Panc1 (cell line): ENCODE measurements around the gene ITGAL. TPM values are rescaled to one million over a fixed set of nuclear protein-coding genes. Genes with fewer than 3 reads are reported as not detected.

Source experiments
- ATAC-seq: fragments of 200-7000 bp; cut with Tn5 transposase; 2 replicates; pipeline ENCODE4 v1.9.1; 2020; ENCODE audit warnings: mild to moderate bottlenecking, moderate library complexity
- BruUV-seq: library from RNA; stranded (reverse); fragments of 400-500 nt; replicated peaks from 2 replicates; lab custom pipeline; 2021; lab: Mats Ljungman, UMichigan
- CTCF ChIA-PET: fragments of 300-600 bp; sonication (Branson Sonifier 250); formaldehyde crosslinking; loops from one replicate; lab custom pipeline; 2022; ENCODE audit warnings: antibody characterized with exemption; lab: Charles Lee
- POLR2A ChIA-PET: fragments of 300-600 bp; sonication (Branson Sonifier 250); formaldehyde crosslinking; loops from one replicate; lab custom pipeline; 2022; ENCODE audit warnings: antibody characterized with exemption; lab: Charles Lee
- DNase-seq: peaks from one replicate; pipeline ENCODE4 v3.0.0-alpha.2; 2010; ENCODE audit warnings: low read depth, low spot score
- H3K27ac ChIP-seq: 2 replicates; pipeline ENCODE4 v1.5.1; 2011; ENCODE audit warnings: mild to moderate bottlenecking, low read length, inconsistent platforms
- H3K27me3 ChIP-seq: fragments of 200-500 bp; sonication (Bioruptor generic); 2 replicates; pipeline ENCODE4 v1.6.0; 2014; ENCODE audit warnings: low read length, inconsistent platforms; ENCODE audit not compliant: control insufficient read depth, insufficient read depth
- H3K36me3 ChIP-seq: fragments of 200-500 bp; sonication (Bioruptor generic); 2 replicates; pipeline ENCODE4 v1.5.1; 2014; ENCODE audit warnings: inconsistent platforms, mild to moderate bottlenecking, low read length, moderate library complexity; ENCODE audit not compliant: control insufficient read depth, insufficient read depth
- H3K4me1 ChIP-seq: 2 replicates; pipeline ENCODE4 v1.5.1; 2011; ENCODE audit warnings: inconsistent platforms, mild to moderate bottlenecking, low read length, moderate library complexity; ENCODE audit not compliant: control insufficient read depth, insufficient read depth
- H3K4me3 ChIP-seq, 2 experiments: 2 replicates each; pipeline ENCODE4 v1.5.1; 2011 to 2012; ENCODE audit warnings: low read depth in 2 of 2, low read length in 2 of 2, mild to moderate bottlenecking in 2 of 2, inconsistent platforms in 1 of 2, moderate library complexity in 1 of 2
- H3K9me3 ChIP-seq: fragments of 200-500 bp; sonication (Bioruptor generic); 2 replicates; pipeline ENCODE4 v1.5.1; 2014; ENCODE audit warnings: low read depth, mild to moderate bottlenecking, inconsistent platforms, low read length, moderate library complexity; ENCODE audit not compliant: control insufficient read depth, insufficient read depth
- POLR2AphosphoS5 ChIP-seq: IDR thresholded peaks from 2 replicates; pipeline ENCODE4 v1.6.1; 2012; ENCODE audit warnings: mild to moderate bottlenecking, low read depth, low read length, moderate library complexity
- SIN3A ChIP-seq: IDR thresholded peaks from 2 replicates; pipeline ENCODE4 v1.6.1; 2012; ENCODE audit warnings: low read depth, mild to moderate bottlenecking, low read length, moderate library complexity, borderline replicate concordance; ENCODE audit not compliant: insufficient read depth
- TCF7L2 ChIP-seq: IDR thresholded peaks from 2 replicates; pipeline ENCODE4 v1.6.1; 2011; ENCODE audit warnings: mild to moderate bottlenecking, low read depth, low read length, inconsistent platforms
- in situ Hi-C: cut with HindIII; loops from 2 replicates; pipeline ENCODE4 v1.10.0; 2016; ENCODE audit warnings: low sequenced_read_pairs, low pct_unique_long_range_greater_than_20kb
- intact Hi-C: fragments of 100-400 bp; cut with micrococcal nuclease; formaldehyde crosslinking; loops from one replicate; pipeline ENCODE4 v1.10.0; 2022; ENCODE audit not compliant: unreplicated experiment
- total RNA-seq: library from RNA; stranded (reverse); gene quantifications from one replicate; pipeline ENCODE4 v1.2.1, GENCODE V29; 2021; ENCODE audit not compliant: unreplicated experiment
- TF ChIP-seq, protein P1 (sequence below): fragments of 450-650 bp; IDR thresholded peaks from 2 replicates; pipeline ENCODE4 v1.5.1; 2017; ENCODE audit warnings: mild to moderate bottlenecking
- TF ChIP-seq, protein P2 (sequence below), 2 experiments: IDR thresholded peaks; 2 replicates each; pipeline ENCODE4 v1.6.1; 2011 to 2012; ENCODE audit warnings: low read depth in 2 of 2, control low read depth in 1 of 2, low read length in 1 of 2, mild to moderate bottlenecking in 1 of 2, moderate library complexity in 1 of 2; ENCODE audit not compliant: insufficient read depth in 1 of 2

ITGAL gene
- total RNA-seq, 1 experiment from 2014 or later: 0.54 TPM

DNA sequence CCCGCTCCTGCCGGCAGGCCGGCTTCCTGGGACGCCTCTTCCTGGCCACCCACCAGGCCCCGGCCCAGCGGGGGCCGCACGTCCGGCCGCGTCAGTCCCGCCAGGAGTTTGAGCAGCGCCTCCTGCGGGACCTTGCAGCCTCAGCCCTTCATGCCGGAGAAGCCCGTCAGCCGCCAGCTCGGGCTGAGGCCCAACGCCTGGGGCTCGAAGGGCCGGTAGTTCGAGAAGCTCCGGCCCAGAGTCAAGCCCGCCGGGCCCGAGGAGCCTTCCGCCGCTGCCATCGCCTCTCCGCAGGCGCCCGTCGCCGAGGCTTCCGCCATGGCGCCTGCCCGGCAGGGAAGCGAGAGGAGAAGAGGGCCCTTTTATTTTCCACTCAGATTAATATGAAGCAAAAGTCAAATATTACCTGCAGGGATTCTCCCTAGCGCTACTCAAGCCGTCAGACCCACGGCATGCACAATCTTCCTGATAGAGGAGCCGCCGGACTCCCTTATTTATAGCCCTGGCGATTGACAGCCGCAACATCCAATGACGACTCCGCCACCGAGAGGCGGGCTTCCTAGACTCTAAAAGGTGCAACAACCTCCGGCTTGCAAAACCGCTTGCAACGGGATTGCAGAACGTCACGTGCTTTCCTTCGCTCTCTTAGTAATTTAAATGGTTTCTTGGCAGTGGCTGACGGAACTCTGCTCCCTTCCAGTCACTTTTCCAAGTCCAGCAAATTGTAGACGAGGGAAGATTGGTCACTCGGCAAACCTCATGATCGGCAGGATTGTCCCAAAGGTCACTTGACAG lies 26.9 kb upstream of the ITGAL start, which contains the start of gene SEPHS2:
TSS of gene SEPHS2 (minus strand) at position 467 of the 795 bp plus-strand sequence. CDS start at position 320, 147 bp downstream.
- CTCF ChIA-PET: interaction anchor here (0.6 kb wide), 1 partner anchor 355 kb away, joined by 7 read pairs; no protein-coding TSS in a partner anchor
- peak within 1 kb of the TSS; percentile 86 for H3K27ac ChIP-seq
- no peaks in the 10 kb centered on the region for H3K27me3 ChIP-seq
- TF ChIP-seq, protein P1, sequence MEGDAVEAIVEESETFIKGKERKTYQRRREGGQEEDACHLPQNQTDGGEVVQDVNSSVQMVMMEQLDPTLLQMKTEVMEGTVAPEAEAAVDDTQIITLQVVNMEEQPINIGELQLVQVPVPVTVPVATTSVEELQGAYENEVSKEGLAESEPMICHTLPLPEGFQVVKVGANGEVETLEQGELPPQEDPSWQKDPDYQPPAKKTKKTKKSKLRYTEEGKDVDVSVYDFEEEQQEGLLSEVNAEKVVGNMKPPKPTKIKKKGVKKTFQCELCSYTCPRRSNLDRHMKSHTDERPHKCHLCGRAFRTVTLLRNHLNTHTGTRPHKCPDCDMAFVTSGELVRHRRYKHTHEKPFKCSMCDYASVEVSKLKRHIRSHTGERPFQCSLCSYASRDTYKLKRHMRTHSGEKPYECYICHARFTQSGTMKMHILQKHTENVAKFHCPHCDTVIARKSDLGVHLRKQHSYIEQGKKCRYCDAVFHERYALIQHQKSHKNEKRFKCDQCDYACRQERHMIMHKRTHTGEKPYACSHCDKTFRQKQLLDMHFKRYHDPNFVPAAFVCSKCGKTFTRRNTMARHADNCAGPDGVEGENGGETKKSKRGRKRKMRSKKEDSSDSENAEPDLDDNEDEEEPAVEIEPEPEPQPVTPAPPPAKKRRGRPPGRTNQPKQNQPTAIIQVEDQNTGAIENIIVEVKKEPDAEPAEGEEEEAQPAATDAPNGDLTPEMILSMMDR: peak; percentile 29; the same call in 1 of the 2 replicates
- TF ChIP-seq, protein P2, sequence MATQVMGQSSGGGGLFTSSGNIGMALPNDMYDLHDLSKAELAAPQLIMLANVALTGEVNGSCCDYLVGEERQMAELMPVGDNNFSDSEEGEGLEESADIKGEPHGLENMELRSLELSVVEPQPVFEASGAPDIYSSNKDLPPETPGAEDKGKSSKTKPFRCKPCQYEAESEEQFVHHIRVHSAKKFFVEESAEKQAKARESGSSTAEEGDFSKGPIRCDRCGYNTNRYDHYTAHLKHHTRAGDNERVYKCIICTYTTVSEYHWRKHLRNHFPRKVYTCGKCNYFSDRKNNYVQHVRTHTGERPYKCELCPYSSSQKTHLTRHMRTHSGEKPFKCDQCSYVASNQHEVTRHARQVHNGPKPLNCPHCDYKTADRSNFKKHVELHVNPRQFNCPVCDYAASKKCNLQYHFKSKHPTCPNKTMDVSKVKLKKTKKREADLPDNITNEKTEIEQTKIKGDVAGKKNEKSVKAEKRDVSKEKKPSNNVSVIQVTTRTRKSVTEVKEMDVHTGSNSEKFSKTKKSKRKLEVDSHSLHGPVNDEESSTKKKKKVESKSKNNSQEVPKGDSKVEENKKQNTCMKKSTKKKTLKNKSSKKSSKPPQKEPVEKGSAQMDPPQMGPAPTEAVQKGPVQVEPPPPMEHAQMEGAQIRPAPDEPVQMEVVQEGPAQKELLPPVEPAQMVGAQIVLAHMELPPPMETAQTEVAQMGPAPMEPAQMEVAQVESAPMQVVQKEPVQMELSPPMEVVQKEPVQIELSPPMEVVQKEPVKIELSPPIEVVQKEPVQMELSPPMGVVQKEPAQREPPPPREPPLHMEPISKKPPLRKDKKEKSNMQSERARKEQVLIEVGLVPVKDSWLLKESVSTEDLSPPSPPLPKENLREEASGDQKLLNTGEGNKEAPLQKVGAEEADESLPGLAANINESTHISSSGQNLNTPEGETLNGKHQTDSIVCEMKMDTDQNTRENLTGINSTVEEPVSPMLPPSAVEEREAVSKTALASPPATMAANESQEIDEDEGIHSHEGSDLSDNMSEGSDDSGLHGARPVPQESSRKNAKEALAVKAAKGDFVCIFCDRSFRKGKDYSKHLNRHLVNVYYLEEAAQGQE (IDR thresholded peaks at IDR 0.05; ENCODE audit: insufficient read depth in 1 of 2, low read depth in 2 of 2, low read length in 1 of 2): no peak
- TF ChIP-seq TCF7L2: no peak
- peak; percentile 98 for TF ChIP-seq POLR2AphosphoS5
- peak; percentile 83 for TF ChIP-seq SIN3A
- intact Hi-C loops (loop anchor here (10.0 kb wide), 1 partner anchor 79 kb away; the partner anchor contains the start of gene ZNF768), in situ Hi-C loops (no loop called here)
- POLR2A ChIA-PET: no interaction called here
- ATAC-seq: peak; percentile 96
- H3K9me3 ChIP-seq: no peaks in the 10 kb centered on the region
- H3K36me3 ChIP-seq: 0 out of 2 replicates have a peak, but pooled peaks cover 5% of the 10 kb centered on the region
- peak; percentile 95 for DNase-seq
- H3K4me3 ChIP-seq: peak within 1 kb of the TSS; percentile 74 to 82
- BruUV-seq: TSS peak; percentile 95
- peaks cover 14% of the 10 kb centered on the region for H3K4me1 ChIP-seq

DNA sequence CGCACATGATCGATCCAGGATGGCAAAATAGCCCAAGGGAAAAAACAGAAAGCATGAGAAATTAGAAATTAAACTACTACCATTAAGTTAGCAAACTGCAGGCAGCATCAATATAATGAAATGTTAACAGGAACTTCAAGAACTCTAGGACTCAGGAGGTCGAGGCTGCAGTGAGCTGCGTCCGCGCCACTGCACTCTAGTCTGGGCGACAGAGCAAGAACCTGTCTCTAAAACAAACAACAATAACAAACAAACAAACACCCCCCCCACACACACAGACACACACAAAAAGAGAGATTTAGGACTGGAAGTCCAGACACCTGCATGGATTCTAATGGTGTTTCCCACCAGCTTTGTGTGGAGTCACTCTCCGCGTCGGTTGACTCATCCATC lies 26.3 kb upstream of the ITGAL start:
- Histone ChIP-seq H3K4me1 (peaks cover 14% of the 10 kb centered on the region), H3K27me3 (no peaks in the 10 kb centered on the region), H3K4me3 (peak overlapping the region; percentile 74 to 82), H3K9me3 (no peaks in the 10 kb centered on the region), H3K36me3 (0 out of 2 replicates have a peak, but pooled peaks cover 5% of the 10 kb centered on the region), H3K27ac (peak overlapping the region; percentile 86)
- POLR2A ChIA-PET: no interaction called here
- in situ Hi-C loops (no loop called here), intact Hi-C loops (loop anchor here (10.0 kb wide), 1 partner anchor 79 kb away; the partner anchor contains the start of gene ZNF768)
- DNase-seq: no peak
- TF ChIP-seq, protein P1: no peak
- TF ChIP-seq TCF7L2 (no peak), SIN3A (no peak), POLR2AphosphoS5 (no peak)
- TF ChIP-seq, protein P2 (IDR thresholded peaks at IDR 0.05; ENCODE audit: insufficient read depth in 1 of 2, low read depth in 2 of 2, low read length in 1 of 2): no peak
- CTCF ChIA-PET: no interaction called here
- BruUV-seq: no TSS peak
- no peak for ATAC-seq
